HepG2 (cell line): Measurements from ENCODE around the gene TIMM17B. TPM values are rescaled to one million over a fixed set of nuclear protein-coding genes. Genes with fewer than 3 reads are reported as not detected.
A peak's percentile ranks its signal among the peaks of the same experiment; 100 is the strongest.

Experiments used
- ARID4A ChIP-seq: sonication (generic); formaldehyde crosslinking; IDR thresholded peaks from 2 replicates; pipeline ENCODE4 v1.5.0; 2020; ENCODE audit warnings: mild to moderate bottlenecking, missing genetic modification reagents, borderline replicate concordance
- ATF7 ChIP-seq, 2 experiments: fragments of 450-650 bp in 1 of 2; sonication (generic) in 1 of 2; formaldehyde crosslinking in 1 of 2; IDR thresholded peaks; 2 replicates each; pipeline versions ENCODE4 v1.4.0 to v1.6.1; 2016 to 2020; ENCODE audit warnings: antibody characterized with exemption in 1 of 2, mild to moderate bottlenecking in 1 of 2, missing genetic modification reagents in 1 of 2
- BHLHE40 ChIP-seq: IDR thresholded peaks from 2 replicates; pipeline ENCODE4 v1.6.1; 2011; ENCODE audit warnings: low read length, improper control_type of control experiment
- CAMTA2 ChIP-seq: sonication (generic); formaldehyde crosslinking; IDR thresholded peaks from 2 replicates; pipeline ENCODE4 v1.4.0; 2020; ENCODE audit warnings: mild to moderate bottlenecking, missing genetic modification reagents, borderline replicate concordance
- CBX5 ChIP-seq: sonication (generic); formaldehyde crosslinking; IDR thresholded peaks from 2 replicates; pipeline ENCODE4 v1.4.0; 2020; ENCODE audit warnings: missing genetic modification reagents, borderline replicate concordance
- CCAR2 ChIP-seq: fragments of 200-400 bp; formaldehyde crosslinking; optimal IDR thresholded peaks from 2 replicates; pipeline ENCODE3; 2018; ENCODE audit warnings: low read depth, mild to moderate bottlenecking, low read length, moderate library complexity
- HDAC6 ChIP-seq: fragments of 200-600 bp; sonication (generic); IDR thresholded peaks from 2 replicates; pipeline ENCODE4 v1.7.0; 2017; ENCODE audit warnings: mild to moderate bottlenecking, antibody characterized with exemption, low read length, low read depth
- MLXIP ChIP-seq: sonication (generic); formaldehyde crosslinking; IDR thresholded peaks from 2 replicates; pipeline ENCODE4 v1.9.0; 2021; ENCODE audit warnings: missing genetic modification reagents, borderline replicate concordance
- MYC ChIP-seq: sonication (generic); formaldehyde crosslinking; IDR thresholded peaks from 2 replicates; pipeline ENCODE4 v1.9.0; 2021; ENCODE audit warnings: missing genetic modification reagents, borderline replicate concordance
- NR0B2 ChIP-seq: sonication (generic); formaldehyde crosslinking; IDR thresholded peaks from 2 replicates; pipeline ENCODE4 v1.4.0; 2020; ENCODE audit warnings: mild to moderate bottlenecking, missing genetic modification reagents
- SP4 ChIP-seq: sonication (generic); formaldehyde crosslinking; IDR thresholded peaks from 2 replicates; pipeline ENCODE4 v1.8.1; 2023; ENCODE audit warnings: mild to moderate bottlenecking, missing genetic modification reagents
- TCF12 ChIP-seq, 2 experiments: fragments of 450-650 bp in 1 of 2; sonication (generic) in 1 of 2; formaldehyde crosslinking in 1 of 2; IDR thresholded peaks; 2 replicates each; pipeline versions ENCODE4 v1.6.1 to v1.8.0; 2017 to 2022; ENCODE audit warnings: antibody characterized with exemption in 1 of 2, mild to moderate bottlenecking in 1 of 2, missing genetic modification reagents in 1 of 2, moderate library complexity in 1 of 2
- ZNF232 ChIP-seq: sonication (generic); formaldehyde crosslinking; IDR thresholded peaks from 2 replicates; pipeline ENCODE4 v1.4.0; 2020; ENCODE audit warnings: missing genetic modification reagents, borderline replicate concordance
- ZNF296 ChIP-seq: sonication (generic); formaldehyde crosslinking; conservative IDR thresholded peaks from 2 replicates; pipeline ENCODE4 v1.5.0; 2020; ENCODE audit warnings: mild to moderate bottlenecking, missing genetic modification reagents
- ZNF317 ChIP-seq: sonication (generic); formaldehyde crosslinking; IDR thresholded peaks from 2 replicates; pipeline ENCODE4 v1.5.0; 2020; ENCODE audit warnings: mild to moderate bottlenecking, missing genetic modification reagents
- ZSCAN5A ChIP-seq: sonication (generic); formaldehyde crosslinking; IDR thresholded peaks from 2 replicates; pipeline ENCODE4 v1.8.0; 2022; ENCODE audit warnings: mild to moderate bottlenecking, missing genetic modification reagents, borderline replicate concordance
- ZSCAN9 ChIP-seq: IDR thresholded peaks from 2 replicates; pipeline ENCODE4 v1.6.1; 2016; ENCODE audit warnings: borderline replicate concordance
- ZZZ3 ChIP-seq: sonication (generic); formaldehyde crosslinking; IDR thresholded peaks from 2 replicates; pipeline ENCODE4 v1.4.0; 2020; ENCODE audit warnings: missing genetic modification reagents, mild to moderate bottlenecking, borderline replicate concordance
- polyA plus RNA-seq, 8 experiments: library from polyadenylated mRNA; depleted of rRNA in 3 of 8; stranded (reverse) in 7 of 8; unstranded in 1 of 8; fragments of >200 nt; fragmentation: Illumina TruSeq in 4 of 8; extraction: Trizol in 4 of 8; gene quantifications; 2 replicates each; pipeline versions ENCODE4 v1.2.1 to v1.2.3, GENCODE V29; 2011 to 2016; ENCODE audit warnings: low read depth in 4 of 8, missing spikeins in 1 of 8, mixed read lengths in 1 of 8; ENCODE audit not compliant: insufficient read depth in 1 of 8
- total RNA-seq, 5 experiments: library from RNA; depleted of rRNA; stranded (reverse); fragments of >200 nt; fragmentation: Illumina TruSeq; extraction: Trizol; gene quantifications; 2 replicates each; pipeline ENCODE4 v1.2.3, GENCODE V29; 2016; ENCODE audit warnings: low read depth in 1 of 5

TIMM17B gene
- total and polyA plus RNA-seq, 2 of the 13 experiments (the other 11 are each of a cell fraction or from before 2014, with no cell fraction given) = 56.0 to 72.5 TPM

GRCh38 chrX:48897625-48898306 lies at the start of gene TIMM17B, which contains the start of gene PQBP1 (continued):
- no peak for TF ChIP-seq NR0B2 (CRISPR knock-in tag)
- no peak for TF ChIP-seq ZSCAN9
- TF ChIP-seq ZNF317 (CRISPR knock-in tag) = 0 out of 2 replicates have a peak, but pooled peaks have one; percentile 47
- no peak for TF ChIP-seq ZNF296 (CRISPR knock-in tag)
- TF ChIP-seq CCAR2 = no peak
- TF ChIP-seq MYC (CRISPR knock-in tag) = peak; percentile 19; the same call in 1 of the 2 replicates
- no peak for TF ChIP-seq ZSCAN5A (CRISPR knock-in tag)
- no peak for TF ChIP-seq TCF12 (IDR thresholded peaks at IDR 0.05)
- TF ChIP-seq TCF12 (CRISPR knock-in tag; IDR thresholded peaks at IDR 0.05) = no peak
- no peak for TF ChIP-seq HDAC6
- peak; percentile 89 for TF ChIP-seq BHLHE40
- no peak for TF ChIP-seq CBX5 (CRISPR knock-in tag)
- peak; percentile 66 for TF ChIP-seq SP4 (CRISPR knock-in tag)
- no peak for TF ChIP-seq CAMTA2 (CRISPR knock-in tag)
- peak; percentile 61; the same call in 1 of the 2 replicates for TF ChIP-seq ARID4A (CRISPR knock-in tag)
- TF ChIP-seq ZNF232 (CRISPR knock-in tag) = peak; percentile 34; the same call in 1 of the 2 replicates
- no peak for TF ChIP-seq MLXIP (CRISPR knock-in tag)
- no peak for TF ChIP-seq ZZZ3 (CRISPR knock-in tag)
- peak; percentile 29; the same call in 1 of the 2 replicates for TF ChIP-seq ATF7 (IDR thresholded peaks at IDR 0.05)
- no peak for TF ChIP-seq ATF7 (CRISPR knock-in tag; IDR thresholded peaks at IDR 0.05)
